SK-N-SH (cell line): Measurements from ENCODE around the gene PAXIP1.

Experiments
- EP300 ChIP-seq, 2 experiments: IDR thresholded peaks; 2 replicates each; pipeline versions ENCODE4 v1.4.0 to v1.6.1; 2012; ENCODE audit warnings: borderline replicate concordance in 1 of 2, low read depth in 1 of 2, low read length in 1 of 2
- FOXJ3 ChIP-seq: sonication (generic); formaldehyde crosslinking; IDR thresholded peaks from 2 replicates; pipeline ENCODE4 v1.5.1; 2020; ENCODE audit warnings: mild to moderate bottlenecking, missing genetic modification reagents
- JUND ChIP-seq: IDR thresholded peaks from 2 replicates; pipeline ENCODE4 v1.4.0; 2012
- MEF2A ChIP-seq: IDR thresholded peaks from 2 replicates; pipeline ENCODE4 v1.4.0; 2012; ENCODE audit warnings: low read depth, borderline replicate concordance
- POLR2AphosphoS5 ChIP-seq: IDR thresholded peaks from 2 replicates; pipeline ENCODE4 v1.6.1; 2012; ENCODE audit warnings: low read depth, low read length
- RAD21 ChIP-seq: IDR thresholded peaks from 2 replicates; pipeline ENCODE4 v1.6.1; 2012; ENCODE audit warnings: mild to moderate bottlenecking, low read length
- SMC3 ChIP-seq: IDR thresholded peaks from 2 replicates; pipeline ENCODE4 v1.6.1; 2012; ENCODE audit warnings: low read depth, low read length, improper control_type of control experiment
- TEAD4 ChIP-seq: IDR thresholded peaks from 2 replicates; pipeline ENCODE4 v1.4.0; 2012; ENCODE audit warnings: mild to moderate bottlenecking, borderline replicate concordance; ENCODE audit not compliant: insufficient read depth
- YY1 ChIP-seq: IDR thresholded peaks from 2 replicates; pipeline ENCODE4 v1.4.0; 2012; ENCODE audit warnings: low read depth, mild to moderate bottlenecking
- TF ChIP-seq, protein P1 (sequence below): fragments of 200-600 bp; sonication (generic); IDR thresholded peaks from 2 replicates; pipeline ENCODE4 v1.6.1; 2017; ENCODE audit warnings: antibody characterized with exemption, mild to moderate bottlenecking, moderate library complexity
- TF ChIP-seq, protein P2 (sequence below): IDR thresholded peaks from 2 replicates; pipeline ENCODE4 v1.4.0; 2012; ENCODE audit warnings: low read depth, borderline replicate concordance
- TF ChIP-seq, protein P3 (sequence below): IDR thresholded peaks from 2 replicates; pipeline ENCODE4 v1.4.0; 2012; ENCODE audit warnings: low read depth, borderline replicate concordance
- TF ChIP-seq, protein P4 (sequence below): fragments of 150-350 bp; IDR thresholded peaks from 2 replicates; pipeline ENCODE4 v1.6.1; 2017; ENCODE audit warnings: antibody characterized with exemption, low read length, low read depth, borderline replicate concordance

DNA sequence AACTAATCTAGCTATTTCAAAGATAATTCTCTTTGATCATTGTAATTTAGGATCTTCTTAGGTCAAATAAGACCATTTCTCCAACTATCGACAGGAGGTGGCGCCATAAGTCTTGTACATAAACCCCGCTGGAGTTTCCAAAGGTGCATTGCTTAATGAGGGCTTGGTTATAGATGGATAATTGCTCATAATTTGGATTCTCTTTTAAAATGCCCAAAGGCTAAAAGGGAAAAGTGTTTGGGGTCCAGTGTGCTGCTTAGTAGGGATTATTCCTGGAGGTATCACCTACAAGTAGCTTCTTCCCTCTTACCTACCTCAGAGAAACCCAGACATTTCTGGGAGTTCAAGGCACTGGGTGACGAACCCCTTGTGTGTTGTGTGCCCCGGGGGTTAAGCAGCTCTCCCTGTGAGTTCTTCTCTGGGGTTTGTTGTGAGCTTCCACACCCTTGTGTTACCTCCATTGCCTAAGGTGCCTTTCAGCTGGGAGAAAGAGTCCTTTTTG lies 75.2 kb downstream of the PAXIP1 start:
- TF ChIP-seq, protein P1, sequence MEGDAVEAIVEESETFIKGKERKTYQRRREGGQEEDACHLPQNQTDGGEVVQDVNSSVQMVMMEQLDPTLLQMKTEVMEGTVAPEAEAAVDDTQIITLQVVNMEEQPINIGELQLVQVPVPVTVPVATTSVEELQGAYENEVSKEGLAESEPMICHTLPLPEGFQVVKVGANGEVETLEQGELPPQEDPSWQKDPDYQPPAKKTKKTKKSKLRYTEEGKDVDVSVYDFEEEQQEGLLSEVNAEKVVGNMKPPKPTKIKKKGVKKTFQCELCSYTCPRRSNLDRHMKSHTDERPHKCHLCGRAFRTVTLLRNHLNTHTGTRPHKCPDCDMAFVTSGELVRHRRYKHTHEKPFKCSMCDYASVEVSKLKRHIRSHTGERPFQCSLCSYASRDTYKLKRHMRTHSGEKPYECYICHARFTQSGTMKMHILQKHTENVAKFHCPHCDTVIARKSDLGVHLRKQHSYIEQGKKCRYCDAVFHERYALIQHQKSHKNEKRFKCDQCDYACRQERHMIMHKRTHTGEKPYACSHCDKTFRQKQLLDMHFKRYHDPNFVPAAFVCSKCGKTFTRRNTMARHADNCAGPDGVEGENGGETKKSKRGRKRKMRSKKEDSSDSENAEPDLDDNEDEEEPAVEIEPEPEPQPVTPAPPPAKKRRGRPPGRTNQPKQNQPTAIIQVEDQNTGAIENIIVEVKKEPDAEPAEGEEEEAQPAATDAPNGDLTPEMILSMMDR, result peak; percentile 97
- TF ChIP-seq JUND, result no peak
- TF ChIP-seq MEF2A, result no peak
- TF ChIP-seq FOXJ3 (CRISPR knock-in tag), result no peak
- TF ChIP-seq TEAD4, result no peak
- peak; percentile 96 for TF ChIP-seq RAD21
- no peak for TF ChIP-seq YY1
- no peak for TF ChIP-seq EP300 (IDR thresholded peaks at IDR 0.05; ENCODE audit: borderline replicate concordance in 1 of 2, low read depth in 1 of 2, low read length in 1 of 2)
- TF ChIP-seq, protein P2, sequence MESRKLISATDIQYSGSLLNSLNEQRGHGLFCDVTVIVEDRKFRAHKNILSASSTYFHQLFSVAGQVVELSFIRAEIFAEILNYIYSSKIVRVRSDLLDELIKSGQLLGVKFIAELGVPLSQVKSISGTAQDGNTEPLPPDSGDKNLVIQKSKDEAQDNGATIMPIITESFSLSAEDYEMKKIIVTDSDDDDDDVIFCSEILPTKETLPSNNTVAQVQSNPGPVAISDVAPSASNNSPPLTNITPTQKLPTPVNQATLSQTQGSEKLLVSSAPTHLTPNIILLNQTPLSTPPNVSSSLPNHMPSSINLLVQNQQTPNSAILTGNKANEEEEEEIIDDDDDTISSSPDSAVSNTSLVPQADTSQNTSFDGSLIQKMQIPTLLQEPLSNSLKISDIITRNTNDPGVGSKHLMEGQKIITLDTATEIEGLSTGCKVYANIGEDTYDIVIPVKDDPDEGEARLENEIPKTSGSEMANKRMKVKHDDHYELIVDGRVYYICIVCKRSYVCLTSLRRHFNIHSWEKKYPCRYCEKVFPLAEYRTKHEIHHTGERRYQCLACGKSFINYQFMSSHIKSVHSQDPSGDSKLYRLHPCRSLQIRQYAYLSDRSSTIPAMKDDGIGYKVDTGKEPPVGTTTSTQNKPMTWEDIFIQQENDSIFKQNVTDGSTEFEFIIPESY, result no peak
- TF ChIP-seq, protein P3, sequence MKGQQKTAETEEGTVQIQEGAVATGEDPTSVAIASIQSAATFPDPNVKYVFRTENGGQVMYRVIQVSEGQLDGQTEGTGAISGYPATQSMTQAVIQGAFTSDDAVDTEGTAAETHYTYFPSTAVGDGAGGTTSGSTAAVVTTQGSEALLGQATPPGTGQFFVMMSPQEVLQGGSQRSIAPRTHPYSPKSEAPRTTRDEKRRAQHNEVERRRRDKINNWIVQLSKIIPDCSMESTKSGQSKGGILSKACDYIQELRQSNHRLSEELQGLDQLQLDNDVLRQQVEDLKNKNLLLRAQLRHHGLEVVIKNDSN, result no peak
- TF ChIP-seq, protein P4, sequence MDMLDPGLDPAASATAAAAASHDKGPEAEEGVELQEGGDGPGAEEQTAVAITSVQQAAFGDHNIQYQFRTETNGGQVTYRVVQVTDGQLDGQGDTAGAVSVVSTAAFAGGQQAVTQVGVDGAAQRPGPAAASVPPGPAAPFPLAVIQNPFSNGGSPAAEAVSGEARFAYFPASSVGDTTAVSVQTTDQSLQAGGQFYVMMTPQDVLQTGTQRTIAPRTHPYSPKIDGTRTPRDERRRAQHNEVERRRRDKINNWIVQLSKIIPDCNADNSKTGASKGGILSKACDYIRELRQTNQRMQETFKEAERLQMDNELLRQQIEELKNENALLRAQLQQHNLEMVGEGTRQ, result no peak
- no peak for TF ChIP-seq POLR2AphosphoS5
- TF ChIP-seq SMC3, result peak; percentile 62
